ENCODE data around the gene BORCS6. TPM values are rescaled to one million over a fixed set of nuclear protein-coding genes. Genes with fewer than 3 reads are reported as not detected.

Gene BORCS6
- total RNA-seq, 2 donors from 2014 or later = 8.3 to 8.7 TPM

DNA sequence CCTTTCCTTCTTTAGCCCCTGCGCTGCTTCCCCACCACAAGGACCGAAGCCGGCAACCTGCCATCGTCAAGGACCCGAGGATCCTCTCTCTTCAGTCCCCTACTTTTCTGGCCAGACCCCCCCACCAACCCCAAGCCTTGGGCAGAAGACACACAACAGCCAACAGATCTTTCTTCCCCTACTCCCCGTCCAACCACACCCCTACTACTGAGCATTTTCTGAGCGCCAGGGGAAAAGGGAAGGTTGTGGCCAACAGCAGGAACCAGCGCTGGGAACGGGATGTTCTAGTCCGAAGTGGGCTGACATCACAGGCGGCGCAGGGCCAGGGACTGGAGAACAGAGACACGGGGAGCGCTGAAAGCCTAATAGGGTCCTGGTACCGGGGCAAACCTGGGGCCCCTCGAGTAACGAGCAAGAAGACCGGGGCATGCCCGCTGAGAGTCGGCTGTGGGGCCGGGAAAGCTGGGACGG lies 38.3 kb downstream of the BORCS6 start:
- no peaks in the 10 kb centered on the region for H3K9me3 ChIP-seq (ENCODE audit: control insufficient read depth, low read length, poor library complexity, severe bottlenecking)
- no peak overlapping the region for H3K4me3 Mint-ChIP-seq
- DNase-seq (peak in 1 of 3 donors; percentile 34), ATAC-seq (no peak)
- H3K27me3 Mint-ChIP-seq = no peaks in the 10 kb centered on the region
- peaks cover 26% of the 10 kb centered on the region for H3K36me3 Mint-ChIP-seq (ENCODE audit: low read depth)
- H3K27ac Mint-ChIP-seq = no peak overlapping the region
- peaks cover 67% of the 10 kb centered on the region for H3K4me1 Mint-ChIP-seq

GRCh38 chr17:8151120-8151640 lies 38.8 kb downstream of the BORCS6 start:
- Mint-ChIP-seq H3K4me3 (no peak overlapping the region), H3K27ac (no peak overlapping the region), H3K4me1 (peaks cover 70% of the 10 kb centered on the region), H3K36me3 (ENCODE audit: low read depth) (peaks cover 30% of the 10 kb centered on the region), H3K27me3 (no peaks in the 10 kb centered on the region)
- H3K9me3 ChIP-seq (ENCODE audit: control insufficient read depth, low read length, poor library complexity, severe bottlenecking) = no peaks in the 10 kb centered on the region
- ATAC-seq (peak; percentile 54), DNase-seq (peak; percentile 87 to 92 (median 89))

GRCh38 chr17:8150194-8151119 lies 39.5 kb downstream of the BORCS6 start:
- Mint-ChIP-seq H3K4me1 (peaks cover 68% of the 10 kb centered on the region), H3K27me3 (no peaks in the 10 kb centered on the region), H3K27ac (no peak overlapping the region), H3K4me3 (no peak overlapping the region), H3K36me3 (ENCODE audit: low read depth) (peaks cover 31% of the 10 kb centered on the region)
- DNase-seq (peak in 1 of 3 donors; percentile 23), ATAC-seq (no peak)
- no peaks in the 10 kb centered on the region for H3K9me3 ChIP-seq (ENCODE audit: control insufficient read depth, low read length, poor library complexity, severe bottlenecking)

DNA sequence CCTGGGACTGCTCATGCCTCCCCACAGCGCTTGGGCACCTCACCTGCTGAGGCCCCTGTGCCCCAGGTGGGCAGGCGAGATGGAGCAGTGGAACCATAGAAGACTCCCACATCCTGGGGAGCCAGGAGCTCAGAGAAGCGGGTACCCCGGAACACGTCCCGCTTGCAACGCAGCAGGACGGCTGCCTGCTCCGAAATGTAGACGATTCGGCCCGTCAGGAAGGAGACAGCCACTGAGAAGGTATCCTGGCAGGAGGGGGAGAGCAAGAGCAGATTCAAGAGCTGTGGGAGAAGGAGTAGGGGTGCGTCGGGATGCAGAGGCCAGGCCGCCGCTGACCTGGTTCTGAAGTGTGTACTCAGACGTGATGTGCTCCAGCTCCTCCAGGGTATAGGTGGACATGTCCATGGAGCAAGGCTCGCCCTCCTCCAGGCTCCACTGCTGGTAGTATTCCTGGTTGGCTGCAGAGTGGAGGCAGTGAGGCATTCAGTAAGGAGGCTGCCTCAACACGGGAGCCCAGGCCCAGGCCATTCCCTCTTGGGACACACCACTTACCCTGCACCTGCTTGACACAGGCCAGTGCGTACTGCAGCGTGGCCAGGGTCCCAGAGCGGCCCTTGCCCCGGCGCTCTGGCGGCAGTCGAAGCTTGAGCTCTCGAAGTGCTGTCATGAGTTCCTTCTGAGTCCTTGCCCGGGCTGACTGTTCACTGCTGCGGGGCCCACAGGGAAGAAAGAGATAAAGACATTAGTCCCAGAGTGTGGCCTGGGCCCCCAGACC lies 40.4 kb downstream of the BORCS6 start:
- Mint-ChIP-seq H3K27me3 (no peaks in the 10 kb centered on the region), H3K4me1 (peaks cover 59% of the 10 kb centered on the region), H3K36me3 (ENCODE audit: low read depth) (peaks cover 29% of the 10 kb centered on the region), H3K4me3 (peak overlapping the region; percentile 31), H3K27ac (no peak overlapping the region)
- no peak for DNase-seq
- ATAC-seq = no peak
- H3K9me3 ChIP-seq (ENCODE audit: control insufficient read depth, low read length, poor library complexity, severe bottlenecking) = no peaks in the 10 kb centered on the region

GRCh38 chr17:8148560-8148959 lies 41.4 kb downstream of the BORCS6 start:
- Mint-ChIP-seq H3K27ac (no peak overlapping the region), H3K4me1 (peaks cover 57% of the 10 kb centered on the region), H3K27me3 (no peaks in the 10 kb centered on the region), H3K36me3 (ENCODE audit: low read depth) (peaks cover 26% of the 10 kb centered on the region), H3K4me3 (peak overlapping the region; percentile 68)
- no peaks in the 10 kb centered on the region for H3K9me3 ChIP-seq (ENCODE audit: control insufficient read depth, low read length, poor library complexity, severe bottlenecking)
- DNase-seq = no peak
- ATAC-seq = no peak

DNA sequence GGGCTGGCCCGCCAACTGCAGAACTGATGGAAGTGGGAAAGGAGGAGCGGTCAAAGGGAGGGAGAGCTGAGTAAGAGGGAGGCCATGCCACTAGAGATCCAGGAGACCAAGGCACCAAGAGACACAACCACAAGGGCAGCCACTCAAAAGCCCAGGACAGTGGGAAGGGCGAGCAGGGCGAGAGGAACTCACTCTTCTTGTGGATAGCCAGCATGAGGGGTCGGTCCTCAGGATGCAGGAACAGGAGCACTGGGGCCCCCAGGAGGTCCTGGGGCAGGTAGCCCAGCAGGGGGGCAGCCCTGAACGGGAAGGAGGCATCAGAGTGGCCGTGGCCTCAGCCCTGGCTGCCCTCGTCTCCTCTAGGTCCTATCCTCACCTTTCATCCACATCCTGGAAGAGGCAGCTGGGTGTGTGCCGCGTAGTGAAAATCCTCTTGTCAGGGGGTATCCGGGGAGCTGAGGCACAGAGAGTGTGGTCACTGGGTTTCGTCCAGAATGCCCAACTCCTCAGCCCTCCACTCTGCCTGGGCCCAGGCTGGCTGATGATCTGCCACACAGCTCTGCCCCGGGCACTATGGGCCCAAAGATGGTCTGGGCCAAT lies 42.1 kb downstream of the BORCS6 start:
- no peaks in the 10 kb centered on the region for H3K9me3 ChIP-seq (ENCODE audit: control insufficient read depth, low read length, poor library complexity, severe bottlenecking)
- H3K27ac Mint-ChIP-seq = no peak overlapping the region
- peak overlapping the region; percentile 78 for H3K4me3 Mint-ChIP-seq
- H3K36me3 Mint-ChIP-seq (ENCODE audit: low read depth) = peaks cover 21% of the 10 kb centered on the region
- ATAC-seq (no peak), DNase-seq (no peak)
- no peaks in the 10 kb centered on the region for H3K27me3 Mint-ChIP-seq
- H3K4me1 Mint-ChIP-seq = peaks cover 50% of the 10 kb centered on the region

DNA sequence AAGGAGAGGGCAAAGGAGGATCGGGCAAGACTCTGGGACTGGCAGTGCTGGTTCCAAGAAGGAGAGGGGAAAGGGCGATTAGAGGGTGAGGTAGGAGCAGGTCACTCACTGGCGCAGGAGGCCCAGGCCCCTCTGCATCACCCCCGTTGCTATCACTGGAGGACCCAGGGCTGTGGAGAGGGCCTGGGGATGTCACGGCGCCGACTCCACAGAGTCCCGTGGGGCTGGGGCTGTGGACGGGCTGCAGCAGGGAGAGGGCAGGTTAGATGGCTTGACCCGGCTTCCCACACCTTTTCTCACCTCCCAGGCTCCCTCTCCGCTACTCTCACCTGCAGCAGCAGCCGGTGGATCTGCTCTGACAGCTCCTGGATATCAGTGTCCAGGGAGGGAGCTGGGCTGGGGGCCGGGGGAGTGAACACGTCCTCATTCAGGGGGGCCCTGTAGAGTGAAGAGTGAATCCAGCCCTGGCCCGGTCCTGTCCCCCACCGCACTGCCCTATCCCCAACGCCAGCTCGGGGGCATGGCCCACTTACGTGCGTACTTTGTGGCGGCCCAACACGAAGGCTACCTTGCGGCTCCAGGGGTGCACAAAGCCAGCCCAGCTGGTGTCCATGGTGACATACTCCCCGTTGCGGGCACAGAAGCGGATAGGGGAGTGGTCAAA lies 42.7 kb downstream of the BORCS6 start:
- ATAC-seq (no peak), DNase-seq (no peak)
- peaks cover 21% of the 10 kb centered on the region for H3K36me3 Mint-ChIP-seq (ENCODE audit: low read depth)
- no peak overlapping the region for H3K27ac Mint-ChIP-seq
- H3K4me1 Mint-ChIP-seq = peaks cover 44% of the 10 kb centered on the region
- H3K9me3 ChIP-seq (ENCODE audit: control insufficient read depth, low read length, poor library complexity, severe bottlenecking) = no peaks in the 10 kb centered on the region
- no peaks in the 10 kb centered on the region for H3K27me3 Mint-ChIP-seq
- peak overlapping the region; percentile 78 for H3K4me3 Mint-ChIP-seq

- DNase-seq (no peak), ATAC-seq (no peak)
- Mint-ChIP-seq H3K27me3 (no peaks in the 10 kb centered on the region), H3K36me3 (ENCODE audit: low read depth) (peaks cover 18% of the 10 kb centered on the region), H3K4me1 (peaks cover 44% of the 10 kb centered on the region), H3K4me3 (peak overlapping the region; percentile 78), H3K27ac (no peak overlapping the region)
- H3K9me3 ChIP-seq (ENCODE audit: control insufficient read depth, low read length, poor library complexity, severe bottlenecking) = no peaks in the 10 kb centered on the region
These were observed 43.4 kb downstream of the BORCS6 start for GRCh38 chr17:8146381-8147140.

- DNase-seq (no peak), ATAC-seq (no peak)
- no peaks in the 10 kb centered on the region for H3K27me3 Mint-ChIP-seq
- peak overlapping the region; percentile 78 for H3K4me3 Mint-ChIP-seq
- H3K9me3 ChIP-seq (ENCODE audit: control insufficient read depth, low read length, poor library complexity, severe bottlenecking) = no peaks in the 10 kb centered on the region
- peaks cover 37% of the 10 kb centered on the region for H3K4me1 Mint-ChIP-seq
- H3K36me3 Mint-ChIP-seq (ENCODE audit: low read depth) = peaks cover 15% of the 10 kb centered on the region
- no peak overlapping the region for H3K27ac Mint-ChIP-seq
These were observed 44.2 kb downstream of the BORCS6 start for GRCh38 chr17:8145811-8146210.

DNA sequence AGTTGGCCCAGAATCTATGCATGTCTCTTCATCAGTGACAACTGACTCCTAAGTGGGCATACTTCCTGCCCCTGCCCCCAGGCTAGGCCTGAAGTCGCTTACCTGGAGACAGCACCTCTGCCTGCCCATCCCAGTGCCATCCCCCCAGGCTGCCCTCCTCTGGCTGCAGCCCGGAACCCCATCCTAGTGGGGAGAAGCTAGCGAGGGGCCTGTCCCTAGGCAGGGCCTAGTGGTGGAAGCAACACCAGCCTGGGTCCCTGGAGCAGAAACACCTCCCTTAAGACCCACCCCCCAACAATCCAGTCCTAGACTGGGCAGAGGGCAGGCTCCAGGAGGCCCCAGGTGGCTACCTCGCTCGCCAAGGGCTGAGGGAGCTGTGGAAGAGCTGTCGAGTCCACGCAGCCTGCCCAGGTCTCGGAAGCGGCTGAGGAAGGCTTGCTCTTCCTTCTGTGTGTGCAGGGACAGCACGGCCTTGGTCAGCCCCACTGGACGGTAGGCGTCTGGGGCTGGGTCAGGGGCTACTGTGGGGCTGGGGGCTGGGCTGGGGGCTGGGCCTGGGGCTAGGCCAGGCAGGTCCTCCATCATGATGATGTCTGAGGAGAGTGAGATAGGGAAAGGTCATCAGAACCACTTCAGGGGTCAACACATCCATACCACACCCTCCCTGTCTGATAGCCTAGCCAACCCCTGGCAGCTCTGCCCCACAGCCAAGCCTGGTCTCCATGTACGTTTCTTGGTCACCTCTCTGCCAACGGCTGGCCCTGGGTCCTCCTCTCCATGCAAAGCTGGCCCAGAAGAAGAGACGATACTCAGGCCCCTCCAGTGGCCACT lies 45.4 kb downstream of the BORCS6 start:
- Mint-ChIP-seq H3K4me1 (peaks cover 33% of the 10 kb centered on the region), H3K27me3 (no peaks in the 10 kb centered on the region), H3K36me3 (ENCODE audit: low read depth) (peaks cover 15% of the 10 kb centered on the region), H3K4me3 (peak overlapping the region; percentile 78), H3K27ac (no peak overlapping the region)
- ATAC-seq (peak; percentile 2), DNase-seq (no peak)
- no peaks in the 10 kb centered on the region for H3K9me3 ChIP-seq (ENCODE audit: control insufficient read depth, low read length, poor library complexity, severe bottlenecking)

DNA sequence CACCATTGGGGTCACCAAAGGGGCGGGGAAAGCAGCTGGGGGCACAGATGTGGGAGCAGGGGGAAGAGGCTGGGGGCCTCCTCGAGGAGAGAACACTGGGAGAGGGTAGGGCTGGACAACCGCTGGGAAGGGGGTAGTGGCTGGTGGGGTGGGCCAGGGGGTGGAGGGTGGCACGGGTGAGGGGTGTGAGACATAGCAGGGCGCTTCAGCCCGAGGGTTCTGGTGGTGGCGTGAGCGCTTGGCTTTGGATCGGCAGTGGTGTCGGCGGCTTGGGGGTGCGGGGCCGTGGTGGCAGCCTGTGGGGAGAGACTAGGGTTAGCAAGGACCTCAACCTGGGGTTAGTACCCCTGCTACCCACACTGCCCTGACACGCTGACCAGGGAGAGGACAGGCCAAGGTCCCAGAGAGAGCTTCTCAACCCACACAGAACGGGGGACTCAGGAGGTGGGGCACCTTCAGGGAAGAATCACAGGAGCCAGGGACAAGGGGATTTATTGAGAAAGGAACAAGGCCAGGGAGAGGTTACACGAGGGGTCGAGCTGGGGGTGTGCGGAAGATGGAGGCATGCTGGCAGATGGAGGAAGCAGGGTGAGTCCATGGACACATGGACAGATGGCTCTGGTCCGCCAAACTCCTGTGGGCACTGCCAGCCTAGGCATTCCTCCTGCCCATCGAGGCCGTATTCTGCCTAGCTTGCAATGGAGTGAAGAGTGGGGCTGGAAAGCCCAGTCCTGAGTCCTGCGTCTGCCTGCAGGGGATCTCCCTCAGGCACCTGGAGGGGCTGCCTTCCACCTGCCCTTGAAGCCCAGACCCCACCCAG lies 46.2 kb downstream of the BORCS6 start:
- peak; percentile 1 for ATAC-seq
- DNase-seq = peak in 1 of 3 donors; percentile 17
- H3K27me3 Mint-ChIP-seq = no peaks in the 10 kb centered on the region
- peak overlapping the region; percentile 74 for H3K4me3 Mint-ChIP-seq
- H3K9me3 ChIP-seq (ENCODE audit: control insufficient read depth, low read length, poor library complexity, severe bottlenecking) = no peaks in the 10 kb centered on the region
- peaks cover 15% of the 10 kb centered on the region for H3K36me3 Mint-ChIP-seq (ENCODE audit: low read depth)
- peaks cover 30% of the 10 kb centered on the region for H3K4me1 Mint-ChIP-seq
- no peak overlapping the region for H3K27ac Mint-ChIP-seq

All from T-helper 17 cell (primary cell).